HG03342 (cell line): ENCODE results near the gene CEP112.

Experiments
- ATAC-seq: cut with Tn5 transposase; IDR thresholded peaks from one replicate; pipeline ENCODE4 v1.9.1; 2021; ENCODE audit warnings: mild to moderate bottlenecking, moderate library complexity; ENCODE audit not compliant: unreplicated experiment

CEP112 gene

DNA sequence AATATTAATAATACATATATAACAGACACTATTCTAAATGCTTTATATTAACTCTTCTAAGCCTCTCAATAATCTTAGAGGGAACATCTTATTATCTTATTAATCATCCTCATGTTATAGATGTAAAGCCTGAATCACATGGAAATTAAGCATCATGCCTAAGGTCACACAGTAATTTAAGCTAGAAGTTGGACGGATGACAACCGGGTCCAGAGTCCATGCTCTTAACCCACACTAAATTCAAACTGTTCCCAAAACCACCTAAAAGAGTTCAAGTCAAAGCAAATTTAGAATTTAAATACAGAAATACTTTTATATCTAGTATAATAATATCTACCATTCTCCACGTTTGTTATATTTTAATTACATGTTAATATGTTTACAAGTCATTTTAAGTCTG is 193.3 kb downstream of the CEP112 start:
- no peak for ATAC-seq

DNA sequence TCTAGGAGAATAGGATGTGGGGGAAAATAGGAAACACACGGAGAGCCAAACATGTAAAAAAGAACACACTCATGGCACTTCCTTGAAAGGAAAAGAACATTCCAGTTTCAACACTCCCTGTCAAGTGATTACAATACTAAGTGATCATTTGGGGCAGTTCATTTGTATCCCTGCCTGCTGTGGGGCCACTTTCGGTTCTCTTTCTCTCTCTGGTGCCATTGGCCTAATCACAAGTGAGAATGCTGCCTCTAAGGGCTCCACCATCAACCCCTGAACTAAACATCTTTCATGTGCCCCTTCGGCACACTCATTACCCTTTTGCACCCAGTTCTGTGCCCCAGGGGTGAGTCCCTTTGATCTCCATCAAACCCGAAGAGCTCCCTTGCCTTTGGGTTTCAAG is 197.3 kb downstream of the CEP112 start:
- no peak for ATAC-seq

DNA sequence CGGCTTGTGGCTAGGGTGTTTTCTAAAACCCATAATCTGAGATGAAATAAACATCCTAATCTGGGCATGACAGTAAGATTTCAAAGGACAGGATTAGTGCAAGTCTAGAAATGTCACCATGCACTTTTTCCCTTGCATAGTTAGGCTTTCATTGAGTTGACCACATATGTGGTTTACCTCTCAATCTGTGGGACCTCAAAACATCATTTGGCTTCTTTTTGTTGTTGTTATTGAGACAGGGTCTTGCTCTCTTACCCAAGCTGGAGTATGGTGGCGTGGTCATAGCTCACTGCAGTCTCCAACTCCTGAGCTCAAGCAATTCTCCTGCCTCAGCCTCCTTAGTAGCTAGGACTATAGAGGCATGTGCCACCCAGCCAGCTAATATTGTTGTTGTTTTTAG is 197.8 kb downstream of the CEP112 start:
- ATAC-seq: no peak

DNA sequence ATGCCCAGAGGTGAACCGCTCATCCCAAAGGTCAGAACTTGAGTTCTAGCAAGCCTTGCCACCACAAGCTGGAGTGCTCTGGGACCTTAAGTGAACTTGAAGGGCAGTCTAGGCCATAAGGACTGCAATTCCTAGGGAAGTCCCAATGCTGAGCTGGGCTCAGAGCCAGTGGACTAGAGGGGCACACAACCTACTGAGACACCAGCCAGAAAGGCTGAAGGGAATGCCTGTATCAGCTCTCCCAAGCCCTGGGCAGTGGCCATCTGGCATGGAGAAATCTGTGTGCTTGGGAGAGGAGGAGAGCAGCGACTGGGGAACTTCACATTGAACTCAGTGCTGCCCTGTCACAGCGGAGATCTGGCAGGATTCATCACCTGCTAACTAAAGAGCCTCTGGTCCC is 201.3 kb downstream of the CEP112 start:
- no peak for ATAC-seq

DNA sequence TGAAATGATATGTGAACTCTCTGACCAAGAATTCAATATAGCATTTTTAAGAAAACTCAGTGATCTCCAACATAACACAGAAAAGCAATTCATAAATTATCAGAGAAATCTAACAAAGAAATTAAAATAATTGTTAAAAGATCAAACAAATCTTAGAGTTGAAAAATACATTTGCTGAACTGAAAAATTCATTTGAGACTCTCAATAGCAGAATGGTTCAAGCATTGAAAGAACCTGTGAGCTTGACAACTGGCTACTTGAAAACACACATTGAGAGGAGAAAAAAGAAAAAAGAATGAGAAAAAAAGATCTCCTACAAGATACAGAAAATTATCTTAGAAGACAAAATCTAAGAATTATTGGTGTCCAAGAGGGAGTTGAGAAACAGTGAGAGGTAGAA is 203.5 kb downstream of the CEP112 start:
- ATAC-seq: no peak

DNA sequence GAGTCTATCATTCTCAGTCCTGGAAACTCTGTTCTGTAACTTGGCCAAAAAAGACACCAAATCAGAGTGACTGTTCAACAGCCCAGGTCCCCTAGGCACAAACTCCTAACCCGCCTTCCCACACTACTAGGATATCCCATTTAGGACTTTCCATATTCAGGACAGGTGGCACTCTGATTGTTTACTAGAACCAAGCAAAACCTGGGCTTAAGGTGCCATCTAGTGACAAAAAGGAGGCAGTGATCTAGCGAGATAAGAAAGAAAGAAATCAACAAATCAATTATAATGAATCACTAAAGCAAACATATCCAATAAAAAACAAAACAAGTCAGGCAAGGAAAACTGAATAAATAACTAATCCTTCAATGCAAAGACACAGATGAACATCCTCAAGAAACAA is 203.9 kb downstream of the CEP112 start:
- no peak for ATAC-seq

DNA sequence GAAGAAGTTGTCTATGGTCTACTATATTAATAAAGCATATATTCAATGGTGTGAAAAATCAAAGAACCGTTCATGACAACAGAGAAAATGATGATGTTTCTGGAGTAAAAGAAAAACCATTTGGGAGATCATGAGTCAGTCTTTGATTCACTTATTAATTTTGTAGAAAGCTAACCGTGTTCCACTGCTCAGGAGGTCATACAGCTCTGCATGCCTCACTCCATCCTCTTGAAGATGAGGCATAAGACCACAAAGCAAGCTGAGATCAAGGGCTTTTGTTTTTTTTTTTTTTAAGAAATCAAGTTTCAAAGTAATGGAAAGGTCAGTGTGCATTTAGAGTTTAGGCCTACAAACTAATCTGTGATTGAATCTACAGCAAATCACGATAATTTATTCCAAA is 206.4 kb downstream of the CEP112 start:
- ATAC-seq: no peak

DNA sequence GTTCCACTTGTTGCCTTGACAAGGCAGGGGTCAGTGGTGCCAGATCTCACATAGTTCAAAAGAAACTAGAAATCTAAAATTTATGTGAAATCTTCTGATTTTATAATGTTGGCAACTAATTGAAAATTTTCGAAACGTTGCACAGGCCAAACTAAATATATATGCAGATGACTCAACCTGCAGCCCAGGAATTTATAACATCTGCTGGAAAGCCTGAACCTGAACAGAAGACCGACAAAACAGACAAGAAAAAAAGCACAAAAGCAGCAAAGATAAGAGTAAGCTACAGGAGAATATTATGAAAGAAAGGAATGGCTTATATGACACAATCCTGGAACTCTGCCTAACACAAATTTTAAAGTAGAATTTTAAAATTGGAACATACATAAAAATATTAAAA is 207.6 kb downstream of the CEP112 start:
- no peak for ATAC-seq

DNA sequence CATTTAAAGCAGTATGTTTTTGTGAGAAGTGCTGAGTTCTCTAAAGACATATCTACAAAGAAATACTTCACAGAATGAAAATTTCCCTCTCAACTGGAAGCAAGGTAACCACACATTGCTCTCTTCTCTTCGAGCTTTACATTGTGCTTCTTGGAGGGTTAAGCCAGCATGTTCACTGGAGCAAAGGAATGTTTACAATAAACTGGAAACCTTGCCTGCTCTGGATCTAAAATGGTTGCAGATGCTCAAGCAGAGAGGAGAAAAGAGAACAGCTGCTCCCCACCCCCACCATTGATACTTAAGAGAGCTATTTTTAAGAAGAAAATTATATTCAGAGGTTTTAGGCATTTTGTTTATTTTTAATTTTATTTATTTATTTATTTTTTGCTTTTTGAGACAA is 213.1 kb downstream of the CEP112 start:
- no peak for ATAC-seq

DNA sequence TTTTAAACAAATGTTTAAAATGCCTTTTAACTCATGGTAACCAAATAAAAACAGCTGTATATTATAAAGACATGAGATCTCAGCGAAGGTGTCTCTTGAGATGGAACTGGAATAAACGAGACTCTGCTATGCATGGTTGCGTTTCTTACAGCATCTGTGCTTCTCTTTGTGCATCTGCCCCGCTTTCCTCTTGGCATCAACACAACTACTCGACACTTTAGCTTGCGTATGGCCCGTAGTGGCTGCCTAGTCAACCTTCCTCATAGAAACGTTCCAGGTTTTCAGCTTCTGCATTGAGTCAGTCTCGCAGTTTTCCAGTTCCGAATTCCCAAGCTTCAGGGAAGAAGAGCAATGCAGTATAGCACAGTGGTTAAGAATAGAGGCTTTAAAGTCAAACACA is 214.9 kb downstream of the CEP112 start:
- no peak for ATAC-seq

DNA sequence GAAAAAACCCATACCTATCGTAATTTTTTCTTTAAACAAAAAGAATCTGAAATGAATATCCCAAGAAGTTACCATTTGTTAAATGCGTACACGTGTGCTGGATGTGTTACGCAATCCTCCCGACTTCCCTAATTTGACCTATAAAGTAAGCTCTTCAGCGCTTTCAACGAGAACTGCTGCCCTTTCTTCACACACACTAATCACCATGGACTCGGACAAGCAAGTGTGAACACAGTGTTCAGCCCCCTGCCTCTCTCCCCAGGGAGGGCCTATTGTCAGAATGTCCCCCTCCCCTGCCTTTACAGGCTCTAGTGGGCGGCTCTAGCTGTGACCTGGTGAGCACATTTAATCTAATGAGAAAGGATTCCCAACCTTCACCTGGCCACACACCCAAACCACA is 216.1 kb downstream of the CEP112 start:
- ATAC-seq: no peak

DNA sequence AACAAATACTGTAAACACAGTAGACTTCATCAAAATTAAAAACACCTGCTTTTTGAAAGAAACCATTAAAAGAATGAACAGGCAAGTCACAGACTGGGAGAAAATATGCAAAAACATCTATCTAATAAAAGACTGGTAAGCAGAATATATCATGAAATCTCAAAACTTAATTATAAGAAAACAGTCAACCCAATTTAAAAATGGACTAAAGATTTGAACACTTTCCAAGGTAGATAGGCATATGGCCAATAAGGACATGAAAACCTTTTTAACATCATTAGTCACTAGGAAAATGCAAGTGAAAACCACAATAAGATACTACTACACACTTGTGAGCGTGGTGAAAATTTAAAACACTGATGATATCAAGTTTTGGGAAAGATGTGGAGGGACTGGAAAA is 218.7 kb downstream of the CEP112 start:
- ATAC-seq: no peak

DNA sequence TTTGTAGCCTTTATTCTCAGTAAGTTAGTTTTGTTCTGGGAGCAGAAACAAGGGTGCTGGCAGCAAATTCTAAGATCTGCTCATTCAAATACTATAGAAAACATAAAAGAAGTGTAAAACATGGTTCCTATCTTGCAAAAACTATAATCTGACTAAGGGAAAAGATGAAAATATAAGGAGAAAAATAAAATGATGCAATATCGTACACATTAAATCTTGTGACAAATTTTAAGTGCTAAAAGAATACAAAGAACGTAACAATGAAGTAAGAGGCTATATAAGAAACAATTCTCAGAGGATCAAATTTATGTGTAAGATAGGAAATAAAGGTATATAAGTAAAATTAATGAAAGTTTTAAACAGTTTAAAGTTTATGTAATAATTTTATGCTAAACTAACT is 224.6 kb downstream of the CEP112 start:
- ATAC-seq: no peak

DNA sequence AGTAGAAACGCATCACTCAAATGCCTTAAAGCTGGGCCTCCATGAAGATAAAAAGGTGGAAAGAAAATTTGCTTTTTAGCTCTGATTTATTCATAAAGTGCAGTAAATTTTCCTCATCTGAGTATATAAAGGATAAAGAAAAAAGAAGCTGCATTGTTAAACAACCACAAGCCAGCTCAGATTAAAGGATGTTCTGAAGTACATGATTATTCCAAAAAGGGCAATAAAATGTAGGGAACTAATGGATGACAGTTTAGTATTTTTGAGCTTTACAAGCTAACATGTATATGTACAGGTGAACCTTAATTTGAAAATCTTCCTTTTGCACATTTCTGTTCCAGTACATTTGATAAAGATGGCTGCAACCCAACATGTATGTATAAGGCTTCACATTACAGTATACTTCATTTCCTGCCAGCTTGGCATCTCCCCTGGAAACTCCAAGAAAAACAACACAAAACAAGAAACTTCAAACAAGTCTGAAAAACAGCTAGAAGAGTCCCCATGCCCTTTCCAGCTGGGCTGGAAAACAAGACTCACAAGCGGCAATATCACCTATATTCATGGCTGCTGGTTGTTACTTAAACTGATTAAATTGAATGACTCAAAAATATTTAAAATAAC is 225.7 kb downstream of the CEP112 start:
- ATAC-seq: no peak

DNA sequence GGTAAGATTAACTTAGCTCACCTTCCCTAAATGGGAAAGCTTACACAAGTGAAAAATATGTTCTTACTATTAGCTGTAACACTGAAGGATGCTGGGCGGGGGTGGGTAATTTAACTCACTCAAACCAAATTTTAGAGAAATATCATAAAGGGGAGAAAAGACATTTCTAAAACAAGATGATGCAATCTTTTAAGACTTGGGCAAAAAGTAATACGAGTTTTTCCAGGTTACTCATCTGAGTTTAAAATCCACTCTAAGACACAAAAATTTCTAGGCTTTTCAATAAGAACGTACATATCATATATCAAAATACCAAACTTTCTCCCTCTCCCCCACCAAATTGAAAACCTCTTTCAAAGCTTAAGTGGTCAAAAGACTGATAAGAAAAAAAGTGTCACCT is 228.8 kb downstream of the CEP112 start:
- no peak for ATAC-seq

DNA sequence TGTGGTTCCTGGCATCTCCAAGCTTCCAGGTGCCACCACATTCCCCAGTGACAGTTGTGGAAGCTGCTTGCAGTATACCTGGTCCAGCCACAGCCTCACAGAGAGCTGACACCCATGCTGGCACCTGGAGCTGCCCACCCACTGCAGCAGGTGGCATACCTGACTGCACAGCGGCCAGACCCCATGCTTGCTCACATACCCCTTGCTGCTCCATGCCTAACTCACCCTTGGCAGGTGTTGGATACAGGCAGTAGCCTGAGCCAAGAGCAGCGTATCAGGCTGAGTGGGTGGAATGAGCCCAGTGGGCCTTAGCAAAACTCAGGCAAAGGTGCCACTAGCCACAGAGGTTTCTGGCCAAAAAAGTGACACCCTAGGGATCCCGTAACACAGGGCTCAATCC is 232.3 kb downstream of the CEP112 start:
- no peak for ATAC-seq

DNA sequence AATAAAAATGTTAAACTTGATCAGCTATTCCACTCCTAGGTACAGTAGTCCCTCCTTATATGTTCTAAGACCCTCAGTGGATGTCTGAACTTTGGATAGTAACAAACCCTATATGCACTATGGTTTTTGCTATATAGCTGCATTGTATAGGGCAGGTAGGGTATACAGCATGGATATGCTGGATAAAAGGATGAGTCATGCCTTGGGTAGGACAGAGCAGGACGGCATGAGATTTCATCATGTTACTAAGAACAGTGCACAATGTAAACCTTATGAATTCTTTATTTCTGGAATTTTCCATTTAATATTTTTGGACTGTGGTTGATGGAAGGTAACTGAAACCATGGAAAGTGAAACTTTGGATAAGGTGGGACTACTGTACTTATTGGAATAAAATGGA is 235.1 kb downstream of the CEP112 start:
- ATAC-seq: no peak

DNA sequence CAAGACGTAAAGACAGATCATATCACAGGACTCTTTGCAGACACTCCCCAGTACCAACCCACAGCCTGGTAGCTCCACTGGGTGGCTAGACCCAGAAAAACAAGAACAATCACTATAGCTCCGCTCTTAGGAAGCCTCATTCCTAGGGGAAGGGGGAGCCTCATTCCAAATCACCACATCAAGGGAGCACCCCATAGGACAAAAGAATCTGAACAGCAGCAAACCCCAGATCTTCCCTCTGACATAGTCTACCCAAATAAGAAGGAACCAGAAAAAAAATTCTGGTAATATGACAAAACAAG is 237.8 kb downstream of the CEP112 start:
- no peak for ATAC-seq

DNA sequence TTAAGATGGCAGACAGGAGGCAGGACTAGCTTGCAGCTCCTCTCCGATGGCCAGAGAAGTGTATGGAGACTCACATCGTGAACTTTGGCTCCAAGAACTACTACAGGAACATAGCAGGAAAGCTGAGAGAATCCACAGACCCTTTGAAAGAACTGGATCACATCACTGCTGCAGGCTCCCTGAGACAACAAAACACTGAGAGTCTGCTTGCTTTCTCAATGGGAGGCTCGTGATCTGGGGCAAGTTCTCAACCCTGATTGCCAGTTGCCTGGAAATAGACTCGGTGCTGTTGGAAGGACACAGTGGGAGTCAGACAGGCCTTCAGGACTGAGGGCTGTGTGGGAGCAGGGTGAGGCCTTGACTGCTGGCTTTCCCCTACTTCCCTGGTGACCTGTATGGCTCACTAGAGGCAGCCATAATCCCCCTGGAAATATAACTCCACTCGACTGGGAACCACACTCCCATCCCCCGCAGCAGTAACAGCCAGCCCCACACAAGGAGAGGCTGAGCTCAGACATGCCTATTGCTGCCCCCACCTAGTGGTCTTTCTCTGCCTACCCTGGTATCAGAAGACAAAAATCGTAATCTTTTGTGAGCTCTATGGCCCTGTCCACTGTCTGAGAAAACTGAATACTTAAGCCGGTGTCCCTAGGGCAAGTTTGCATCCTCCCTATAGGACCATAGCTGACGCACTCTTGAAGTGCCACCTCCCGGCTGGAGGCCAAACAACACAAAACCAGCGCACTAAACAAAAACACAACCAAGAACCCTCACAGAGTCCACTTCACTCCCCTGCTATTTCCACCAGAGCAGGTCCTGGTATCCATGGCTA is 238.4 kb downstream of the CEP112 start:
- ATAC-seq: no peak

DNA sequence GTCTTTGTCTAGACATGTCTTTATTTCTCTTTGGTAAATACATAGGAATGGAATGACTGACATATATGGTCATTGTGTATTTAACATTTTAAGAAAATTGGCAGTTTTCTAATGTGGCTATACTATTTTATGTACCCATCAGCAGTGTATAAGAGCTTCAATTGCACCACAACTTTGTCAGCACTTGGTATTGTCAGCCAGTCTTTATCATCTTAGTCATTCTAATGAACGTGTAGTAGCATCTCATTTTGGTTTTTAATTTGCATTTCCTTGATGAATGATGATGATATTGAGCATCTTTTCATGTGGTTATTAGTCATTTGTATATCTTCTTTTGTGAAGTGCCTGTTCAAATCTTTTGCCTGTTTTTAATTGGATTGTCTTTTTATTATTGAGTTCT is 239.3 kb downstream of the CEP112 start:
- ATAC-seq: no peak

DNA sequence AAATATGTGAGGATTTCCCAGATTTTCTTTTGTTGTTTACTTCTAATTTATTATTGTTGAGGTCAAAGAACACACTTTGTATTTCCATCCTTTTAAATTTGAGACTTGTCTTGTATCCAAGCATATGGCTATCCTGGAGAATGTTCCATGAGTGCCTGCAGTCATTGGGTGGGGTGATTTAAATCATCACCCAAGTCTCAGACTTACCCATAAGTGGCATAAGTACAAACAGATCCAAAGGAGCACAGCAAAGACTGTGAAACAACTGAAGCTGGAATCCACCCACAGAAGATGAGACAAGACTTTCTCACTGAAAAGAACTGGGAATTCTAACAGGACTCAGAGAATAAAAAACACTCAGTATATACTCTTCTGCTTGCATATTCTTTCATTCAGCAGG is 239.9 kb downstream of the CEP112 start:
- no peak for ATAC-seq

DNA sequence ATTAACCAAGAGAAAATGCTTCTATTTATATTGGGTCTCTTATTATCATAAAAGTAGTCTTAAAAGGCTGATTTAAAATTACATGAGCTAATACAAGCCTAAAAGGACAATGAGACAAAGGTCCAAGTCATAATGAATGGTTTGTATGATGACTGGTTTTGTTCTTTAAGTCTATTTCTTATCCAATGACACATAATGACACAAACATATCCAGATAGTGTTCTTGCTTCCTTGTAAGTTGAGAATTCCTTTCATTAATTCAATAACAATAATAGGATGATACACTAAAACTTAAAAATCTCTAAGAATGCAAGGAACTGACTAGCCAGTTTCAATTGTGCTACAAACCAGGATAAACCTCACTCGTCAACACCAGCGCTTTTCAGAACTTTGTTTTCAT is 244.1 kb downstream of the CEP112 start:
- ATAC-seq: no peak

DNA sequence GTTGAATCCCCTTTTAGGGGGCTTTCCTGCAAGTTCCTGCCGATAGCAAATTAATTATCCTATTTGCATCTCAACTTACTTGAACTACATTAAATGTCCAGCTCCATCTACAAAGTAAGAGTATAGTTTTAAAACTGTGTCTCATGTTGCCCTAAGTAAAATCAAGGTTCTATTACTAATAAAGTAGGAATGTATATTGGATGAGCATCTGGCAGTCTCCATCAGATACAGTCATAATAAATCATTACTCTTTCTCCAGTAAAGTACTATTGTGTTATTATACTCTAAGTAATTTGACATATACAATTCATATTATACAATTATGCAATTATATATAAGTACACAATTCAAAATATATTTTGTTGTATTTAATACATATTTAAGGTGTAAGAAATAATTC is 249.3 kb downstream of the CEP112 start:
- no peak for ATAC-seq
